HEK293 (cell line): ENCODE data around the gene PPP2R5E.

Source experiments
- FEZF1 ChIP-seq: fragments of 450-650 bp; formaldehyde crosslinking; IDR thresholded peaks from 2 replicates; pipeline ENCODE4 v1.5.1; 2016; ENCODE audit warnings: missing biosample characterization, missing genetic modification characterization
- HOXD13 ChIP-seq: sonication (generic); formaldehyde crosslinking; IDR thresholded peaks from 2 replicates; pipeline ENCODE4 v1.8.0; 2022; ENCODE audit warnings: missing genetic modification reagents, borderline replicate concordance
- KLF16 ChIP-seq: fragments of 450-650 bp; formaldehyde crosslinking; IDR thresholded peaks from 2 replicates; pipeline ENCODE4 v1.5.1; 2017; ENCODE audit warnings: missing biosample characterization, missing genetic modification characterization
- KLF7 ChIP-seq: fragments of 450-650 bp; formaldehyde crosslinking; IDR thresholded peaks from 2 replicates; pipeline ENCODE4 v1.5.1; 2016; ENCODE audit warnings: missing biosample characterization, missing genetic modification characterization, borderline replicate concordance
- ZBTB20 ChIP-seq: fragments of 450-650 bp; formaldehyde crosslinking; IDR thresholded peaks from 2 replicates; pipeline ENCODE4 v1.5.1; 2016; ENCODE audit warnings: missing biosample characterization, missing genetic modification characterization
- ZFP3 ChIP-seq: fragments of 450-650 bp; formaldehyde crosslinking; IDR thresholded peaks from 2 replicates; pipeline ENCODE4 v1.5.1; 2016; ENCODE audit warnings: low read depth, missing biosample characterization, missing genetic modification characterization
- ZFP37 ChIP-seq: fragments of 450-650 bp; formaldehyde crosslinking; IDR thresholded peaks from 2 replicates; pipeline ENCODE4 v1.5.1; 2016; ENCODE audit warnings: missing biosample characterization, missing genetic modification characterization
- ZNF114 ChIP-seq: fragments of 450-650 bp; formaldehyde crosslinking; IDR thresholded peaks from 2 replicates; pipeline ENCODE4 v1.5.0; 2017; ENCODE audit warnings: missing biosample characterization, missing genetic modification characterization
- ZNF24 ChIP-seq: fragments of 450-650 bp; formaldehyde crosslinking; IDR thresholded peaks from 2 replicates; pipeline ENCODE4 v1.5.1; 2016; ENCODE audit warnings: missing biosample characterization, missing genetic modification characterization
- ZNF266 ChIP-seq: fragments of 450-650 bp; formaldehyde crosslinking; IDR thresholded peaks from 2 replicates; pipeline ENCODE4 v1.5.1; 2016; ENCODE audit warnings: missing biosample characterization, missing genetic modification characterization, low read depth
- ZNF274 ChIP-seq, 2 experiments: fragments of 200-500 bp in 1 of 2; fragments of 450-650 bp in 1 of 2; sonication (Bioruptor generic) in 1 of 2; formaldehyde crosslinking in 1 of 2; IDR thresholded peaks; 2 replicates each; pipeline versions ENCODE4 v1.5.1 to v1.6.1; 2014 to 2016; ENCODE audit warnings: borderline replicate concordance in 1 of 2, inconsistent platforms in 1 of 2, low read length in 1 of 2, missing biosample characterization in 1 of 2, missing genetic modification characterization in 1 of 2
- ZNF335 ChIP-seq: fragments of 450-650 bp; formaldehyde crosslinking; conservative IDR thresholded peaks from 2 replicates; pipeline ENCODE4 v1.5.1; 2016; ENCODE audit warnings: missing biosample characterization, missing genetic modification characterization
- ZNF623 ChIP-seq: fragments of 450-650 bp; formaldehyde crosslinking; IDR thresholded peaks from 2 replicates; pipeline ENCODE4 v1.5.1; 2016; ENCODE audit warnings: missing biosample characterization, missing genetic modification characterization
- ZNF660 ChIP-seq: fragments of 450-650 bp; IDR thresholded peaks from 2 replicates; pipeline ENCODE4 v1.5.1; 2018; ENCODE audit warnings: missing biosample characterization, mild to moderate bottlenecking, missing genetic modification characterization
- TF ChIP-seq, protein P1 (sequence below): fragments of 450-650 bp; formaldehyde crosslinking; IDR thresholded peaks from 2 replicates; pipeline ENCODE4 v1.5.1; 2016; ENCODE audit warnings: missing biosample characterization, missing genetic modification characterization
- TF ChIP-seq, protein P2 (sequence below): fragments of 450-650 bp; formaldehyde crosslinking; IDR thresholded peaks from 2 replicates; pipeline ENCODE4 v1.5.1; 2017; ENCODE audit warnings: missing biosample characterization, missing genetic modification characterization
- TF ChIP-seq, protein P3 (sequence below): fragments of 450-650 bp; formaldehyde crosslinking; IDR thresholded peaks from 2 replicates; pipeline ENCODE4 v1.5.1; 2016; ENCODE audit warnings: missing biosample characterization, missing genetic modification characterization
- TF ChIP-seq, protein P4 (sequence below): fragments of 450-650 bp; formaldehyde crosslinking; IDR thresholded peaks from 2 replicates; pipeline ENCODE4 v1.5.1; 2017; ENCODE audit warnings: missing biosample characterization, missing genetic modification characterization
- TF ChIP-seq, protein P5 (sequence below): fragments of 450-650 bp; formaldehyde crosslinking; IDR thresholded peaks from 2 replicates; pipeline ENCODE4 v1.5.1; 2016; ENCODE audit warnings: missing biosample characterization, missing genetic modification characterization, borderline replicate concordance
- TF ChIP-seq, protein P6 (sequence below): fragments of 450-650 bp; formaldehyde crosslinking; IDR thresholded peaks from 2 replicates; pipeline ENCODE4 v1.5.1; 2016; ENCODE audit warnings: missing biosample characterization, missing genetic modification characterization
- TF ChIP-seq, protein P7 (sequence below): fragments of 450-650 bp; formaldehyde crosslinking; IDR thresholded peaks from 2 replicates; pipeline ENCODE4 v1.5.1; 2016; ENCODE audit warnings: missing biosample characterization, missing genetic modification characterization
- TF ChIP-seq, protein P8 (sequence below): IDR thresholded peaks from 2 replicates; pipeline ENCODE4 v1.6.1; 2011; ENCODE audit warnings: mild to moderate bottlenecking, low read depth, low read length, borderline replicate concordance

The PPP2R5E gene

DNA sequence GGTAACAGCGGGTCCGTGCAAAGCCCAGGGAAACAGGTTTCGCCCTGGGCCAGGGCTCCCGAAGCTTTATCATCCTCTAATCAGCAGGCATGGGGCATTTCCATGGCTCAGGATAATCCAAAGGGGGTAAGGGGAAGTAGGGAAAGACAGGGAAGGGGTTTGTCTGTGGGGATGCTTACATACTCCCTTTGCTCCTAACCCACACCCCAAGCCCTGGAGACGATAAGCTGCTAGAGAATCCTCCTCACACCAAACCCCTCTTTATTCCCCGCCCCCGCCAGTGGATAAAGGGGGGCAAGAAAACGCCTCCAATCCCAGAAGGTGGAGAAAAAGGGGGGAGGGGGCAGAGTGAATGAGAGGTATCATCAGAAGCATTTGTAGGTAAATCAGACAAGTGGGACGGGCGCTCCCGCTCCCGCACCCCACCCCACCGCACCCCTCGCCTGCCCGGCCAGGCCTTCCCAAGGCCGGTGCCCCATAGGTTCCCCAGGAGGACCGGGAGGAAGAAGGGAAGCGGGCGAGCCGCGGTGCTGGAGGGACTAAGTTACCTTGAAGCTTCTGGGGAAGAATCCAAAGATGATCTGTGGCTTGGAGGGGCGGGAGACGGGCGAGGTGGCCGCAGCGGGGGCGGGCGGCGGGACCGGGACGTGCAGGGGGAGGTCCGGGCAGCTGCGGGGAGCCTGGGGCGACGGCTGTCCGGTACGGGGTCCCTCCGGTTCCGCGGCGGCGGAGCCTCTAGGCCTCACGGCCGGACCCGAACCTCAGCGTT, 762 bp downstream of the PPP2R5E start (continued):
- TF ChIP-seq ZNF274 (IDR thresholded peaks at IDR 0.05; ENCODE audit: low read length) (no peak), ZNF274 (tag by site-specific recombination; IDR thresholded peaks at IDR 0.05; ENCODE audit: borderline replicate concordance) (no peak), ZBTB20 (tag by site-specific recombination) (peak; percentile 80), ZFP3 (tag by site-specific recombination) (no peak), ZNF114 (tag by site-specific recombination) (no peak), ZNF623 (tag by site-specific recombination) (no peak), HOXD13 (CRISPR knock-in tag) (no peak), ZFP37 (tag by site-specific recombination) (no peak), ZNF266 (tag by site-specific recombination) (no peak), KLF16 (tag by site-specific recombination) (no peak), ZNF24 (tag by site-specific recombination) (no peak), KLF7 (no peak), ZNF660 (no peak), ZNF335 (tag by site-specific recombination) (0 out of 2 replicates have a peak, but pooled peaks have one; percentile 34), FEZF1 (tag by site-specific recombination) (no peak)
- TF ChIP-seq, protein P1, sequence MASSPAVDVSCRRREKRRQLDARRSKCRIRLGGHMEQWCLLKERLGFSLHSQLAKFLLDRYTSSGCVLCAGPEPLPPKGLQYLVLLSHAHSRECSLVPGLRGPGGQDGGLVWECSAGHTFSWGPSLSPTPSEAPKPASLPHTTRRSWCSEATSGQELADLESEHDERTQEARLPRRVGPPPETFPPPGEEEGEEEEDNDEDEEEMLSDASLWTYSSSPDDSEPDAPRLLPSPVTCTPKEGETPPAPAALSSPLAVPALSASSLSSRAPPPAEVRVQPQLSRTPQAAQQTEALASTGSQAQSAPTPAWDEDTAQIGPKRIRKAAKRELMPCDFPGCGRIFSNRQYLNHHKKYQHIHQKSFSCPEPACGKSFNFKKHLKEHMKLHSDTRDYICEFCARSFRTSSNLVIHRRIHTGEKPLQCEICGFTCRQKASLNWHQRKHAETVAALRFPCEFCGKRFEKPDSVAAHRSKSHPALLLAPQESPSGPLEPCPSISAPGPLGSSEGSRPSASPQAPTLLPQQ (tag by site-specific recombination) = no peak
- TF ChIP-seq, protein P2, sequence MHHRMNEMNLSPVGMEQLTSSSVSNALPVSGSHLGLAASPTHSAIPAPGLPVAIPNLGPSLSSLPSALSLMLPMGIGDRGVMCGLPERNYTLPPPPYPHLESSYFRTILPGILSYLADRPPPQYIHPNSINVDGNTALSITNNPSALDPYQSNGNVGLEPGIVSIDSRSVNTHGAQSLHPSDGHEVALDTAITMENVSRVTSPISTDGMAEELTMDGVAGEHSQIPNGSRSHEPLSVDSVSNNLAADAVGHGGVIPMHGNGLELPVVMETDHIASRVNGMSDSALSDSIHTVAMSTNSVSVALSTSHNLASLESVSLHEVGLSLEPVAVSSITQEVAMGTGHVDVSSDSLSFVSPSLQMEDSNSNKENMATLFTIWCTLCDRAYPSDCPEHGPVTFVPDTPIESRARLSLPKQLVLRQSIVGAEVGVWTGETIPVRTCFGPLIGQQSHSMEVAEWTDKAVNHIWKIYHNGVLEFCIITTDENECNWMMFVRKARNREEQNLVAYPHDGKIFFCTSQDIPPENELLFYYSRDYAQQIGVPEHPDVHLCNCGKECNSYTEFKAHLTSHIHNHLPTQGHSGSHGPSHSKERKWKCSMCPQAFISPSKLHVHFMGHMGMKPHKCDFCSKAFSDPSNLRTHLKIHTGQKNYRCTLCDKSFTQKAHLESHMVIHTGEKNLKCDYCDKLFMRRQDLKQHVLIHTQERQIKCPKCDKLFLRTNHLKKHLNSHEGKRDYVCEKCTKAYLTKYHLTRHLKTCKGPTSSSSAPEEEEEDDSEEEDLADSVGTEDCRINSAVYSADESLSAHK (tag by site-specific recombination) = no peak
- TF ChIP-seq, protein P3, sequence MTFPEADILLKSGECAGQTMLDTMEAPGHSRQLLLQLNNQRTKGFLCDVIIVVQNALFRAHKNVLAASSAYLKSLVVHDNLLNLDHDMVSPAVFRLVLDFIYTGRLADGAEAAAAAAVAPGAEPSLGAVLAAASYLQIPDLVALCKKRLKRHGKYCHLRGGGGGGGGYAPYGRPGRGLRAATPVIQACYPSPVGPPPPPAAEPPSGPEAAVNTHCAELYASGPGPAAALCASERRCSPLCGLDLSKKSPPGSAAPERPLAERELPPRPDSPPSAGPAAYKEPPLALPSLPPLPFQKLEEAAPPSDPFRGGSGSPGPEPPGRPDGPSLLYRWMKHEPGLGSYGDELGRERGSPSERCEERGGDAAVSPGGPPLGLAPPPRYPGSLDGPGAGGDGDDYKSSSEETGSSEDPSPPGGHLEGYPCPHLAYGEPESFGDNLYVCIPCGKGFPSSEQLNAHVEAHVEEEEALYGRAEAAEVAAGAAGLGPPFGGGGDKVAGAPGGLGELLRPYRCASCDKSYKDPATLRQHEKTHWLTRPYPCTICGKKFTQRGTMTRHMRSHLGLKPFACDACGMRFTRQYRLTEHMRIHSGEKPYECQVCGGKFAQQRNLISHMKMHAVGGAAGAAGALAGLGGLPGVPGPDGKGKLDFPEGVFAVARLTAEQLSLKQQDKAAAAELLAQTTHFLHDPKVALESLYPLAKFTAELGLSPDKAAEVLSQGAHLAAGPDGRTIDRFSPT (tag by site-specific recombination) = no peak
- TF ChIP-seq, protein P4, sequence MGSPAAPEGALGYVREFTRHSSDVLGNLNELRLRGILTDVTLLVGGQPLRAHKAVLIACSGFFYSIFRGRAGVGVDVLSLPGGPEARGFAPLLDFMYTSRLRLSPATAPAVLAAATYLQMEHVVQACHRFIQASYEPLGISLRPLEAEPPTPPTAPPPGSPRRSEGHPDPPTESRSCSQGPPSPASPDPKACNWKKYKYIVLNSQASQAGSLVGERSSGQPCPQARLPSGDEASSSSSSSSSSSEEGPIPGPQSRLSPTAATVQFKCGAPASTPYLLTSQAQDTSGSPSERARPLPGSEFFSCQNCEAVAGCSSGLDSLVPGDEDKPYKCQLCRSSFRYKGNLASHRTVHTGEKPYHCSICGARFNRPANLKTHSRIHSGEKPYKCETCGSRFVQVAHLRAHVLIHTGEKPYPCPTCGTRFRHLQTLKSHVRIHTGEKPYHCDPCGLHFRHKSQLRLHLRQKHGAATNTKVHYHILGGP (tag by site-specific recombination) = no peak
- TF ChIP-seq, protein P5, sequence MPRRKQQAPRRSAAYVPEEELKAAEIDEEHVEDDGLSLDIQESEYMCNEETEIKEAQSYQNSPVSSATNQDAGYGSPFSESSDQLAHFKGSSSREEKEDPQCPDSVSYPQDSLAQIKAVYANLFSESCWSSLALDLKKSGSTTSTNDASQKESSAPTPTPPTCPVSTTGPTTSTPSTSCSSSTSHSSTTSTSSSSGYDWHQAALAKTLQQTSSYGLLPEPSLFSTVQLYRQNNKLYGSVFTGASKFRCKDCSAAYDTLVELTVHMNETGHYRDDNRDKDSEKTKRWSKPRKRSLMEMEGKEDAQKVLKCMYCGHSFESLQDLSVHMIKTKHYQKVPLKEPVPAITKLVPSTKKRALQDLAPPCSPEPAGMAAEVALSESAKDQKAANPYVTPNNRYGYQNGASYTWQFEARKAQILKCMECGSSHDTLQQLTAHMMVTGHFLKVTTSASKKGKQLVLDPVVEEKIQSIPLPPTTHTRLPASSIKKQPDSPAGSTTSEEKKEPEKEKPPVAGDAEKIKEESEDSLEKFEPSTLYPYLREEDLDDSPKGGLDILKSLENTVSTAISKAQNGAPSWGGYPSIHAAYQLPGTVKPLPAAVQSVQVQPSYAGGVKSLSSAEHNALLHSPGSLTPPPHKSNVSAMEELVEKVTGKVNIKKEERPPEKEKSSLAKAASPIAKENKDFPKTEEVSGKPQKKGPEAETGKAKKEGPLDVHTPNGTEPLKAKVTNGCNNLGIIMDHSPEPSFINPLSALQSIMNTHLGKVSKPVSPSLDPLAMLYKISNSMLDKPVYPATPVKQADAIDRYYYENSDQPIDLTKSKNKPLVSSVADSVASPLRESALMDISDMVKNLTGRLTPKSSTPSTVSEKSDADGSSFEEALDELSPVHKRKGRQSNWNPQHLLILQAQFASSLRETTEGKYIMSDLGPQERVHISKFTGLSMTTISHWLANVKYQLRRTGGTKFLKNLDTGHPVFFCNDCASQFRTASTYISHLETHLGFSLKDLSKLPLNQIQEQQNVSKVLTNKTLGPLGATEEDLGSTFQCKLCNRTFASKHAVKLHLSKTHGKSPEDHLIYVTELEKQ (tag by site-specific recombination) = no peak
- TF ChIP-seq, protein P6, sequence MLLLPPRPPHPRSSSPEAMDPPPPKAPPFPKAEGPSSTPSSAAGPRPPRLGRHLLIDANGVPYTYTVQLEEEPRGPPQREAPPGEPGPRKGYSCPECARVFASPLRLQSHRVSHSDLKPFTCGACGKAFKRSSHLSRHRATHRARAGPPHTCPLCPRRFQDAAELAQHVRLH (tag by site-specific recombination) = no peak
- TF ChIP-seq, protein P7, sequence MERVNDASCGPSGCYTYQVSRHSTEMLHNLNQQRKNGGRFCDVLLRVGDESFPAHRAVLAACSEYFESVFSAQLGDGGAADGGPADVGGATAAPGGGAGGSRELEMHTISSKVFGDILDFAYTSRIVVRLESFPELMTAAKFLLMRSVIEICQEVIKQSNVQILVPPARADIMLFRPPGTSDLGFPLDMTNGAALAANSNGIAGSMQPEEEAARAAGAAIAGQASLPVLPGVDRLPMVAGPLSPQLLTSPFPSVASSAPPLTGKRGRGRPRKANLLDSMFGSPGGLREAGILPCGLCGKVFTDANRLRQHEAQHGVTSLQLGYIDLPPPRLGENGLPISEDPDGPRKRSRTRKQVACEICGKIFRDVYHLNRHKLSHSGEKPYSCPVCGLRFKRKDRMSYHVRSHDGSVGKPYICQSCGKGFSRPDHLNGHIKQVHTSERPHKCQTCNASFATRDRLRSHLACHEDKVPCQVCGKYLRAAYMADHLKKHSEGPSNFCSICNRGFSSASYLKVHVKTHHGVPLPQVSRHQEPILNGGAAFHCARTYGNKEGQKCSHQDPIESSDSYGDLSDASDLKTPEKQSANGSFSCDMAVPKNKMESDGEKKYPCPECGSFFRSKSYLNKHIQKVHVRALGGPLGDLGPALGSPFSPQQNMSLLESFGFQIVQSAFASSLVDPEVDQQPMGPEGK (tag by site-specific recombination) = peak; percentile 27; the same call in 1 of the 2 replicates
- TF ChIP-seq, protein P8, sequence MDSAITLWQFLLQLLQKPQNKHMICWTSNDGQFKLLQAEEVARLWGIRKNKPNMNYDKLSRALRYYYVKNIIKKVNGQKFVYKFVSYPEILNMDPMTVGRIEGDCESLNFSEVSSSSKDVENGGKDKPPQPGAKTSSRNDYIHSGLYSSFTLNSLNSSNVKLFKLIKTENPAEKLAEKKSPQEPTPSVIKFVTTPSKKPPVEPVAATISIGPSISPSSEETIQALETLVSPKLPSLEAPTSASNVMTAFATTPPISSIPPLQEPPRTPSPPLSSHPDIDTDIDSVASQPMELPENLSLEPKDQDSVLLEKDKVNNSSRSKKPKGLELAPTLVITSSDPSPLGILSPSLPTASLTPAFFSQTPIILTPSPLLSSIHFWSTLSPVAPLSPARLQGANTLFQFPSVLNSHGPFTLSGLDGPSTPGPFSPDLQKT = no peak
